HEK293 (cell line): ENCODE results near the gene ADAM17.

Source experiments
- GLIS1 ChIP-seq: fragments of 450-650 bp; formaldehyde crosslinking; IDR thresholded peaks from 2 replicates; pipeline ENCODE4 v1.5.1; 2016; ENCODE audit warnings: missing biosample characterization, missing genetic modification characterization
- KLF9 ChIP-seq: fragments of 450-650 bp; formaldehyde crosslinking; IDR thresholded peaks from 2 replicates; pipeline ENCODE4 v1.5.1; 2016; ENCODE audit warnings: missing biosample characterization, missing genetic modification characterization, low read depth
- SCRT2 ChIP-seq: fragments of 450-650 bp; formaldehyde crosslinking; IDR thresholded peaks from 2 replicates; pipeline ENCODE4 v1.5.1; 2016; ENCODE audit warnings: missing biosample characterization, missing genetic modification characterization
- TRIM28 ChIP-seq: IDR thresholded peaks from 2 replicates; pipeline ENCODE4 v1.6.1; 2011; ENCODE audit warnings: low read length, control low read depth, borderline replicate concordance
- ZBTB20 ChIP-seq: fragments of 450-650 bp; formaldehyde crosslinking; IDR thresholded peaks from 2 replicates; pipeline ENCODE4 v1.5.1; 2016; ENCODE audit warnings: missing biosample characterization, missing genetic modification characterization
- ZBTB48 ChIP-seq: fragments of 450-650 bp; formaldehyde crosslinking; IDR thresholded peaks from 2 replicates; pipeline ENCODE4 v1.5.1; 2016; ENCODE audit warnings: missing biosample characterization, missing genetic modification characterization
- ZFP3 ChIP-seq: fragments of 450-650 bp; formaldehyde crosslinking; IDR thresholded peaks from 2 replicates; pipeline ENCODE4 v1.5.1; 2016; ENCODE audit warnings: low read depth, missing biosample characterization, missing genetic modification characterization
- ZFP37 ChIP-seq: fragments of 450-650 bp; formaldehyde crosslinking; IDR thresholded peaks from 2 replicates; pipeline ENCODE4 v1.5.1; 2016; ENCODE audit warnings: missing biosample characterization, missing genetic modification characterization
- ZNF133 ChIP-seq: fragments of 450-650 bp; formaldehyde crosslinking; IDR thresholded peaks from 2 replicates; pipeline ENCODE4 v1.5.1; 2016; ENCODE audit warnings: missing biosample characterization, missing genetic modification characterization
- ZNF169 ChIP-seq: fragments of 450-650 bp; formaldehyde crosslinking; IDR thresholded peaks from 2 replicates; pipeline ENCODE4 v1.5.1; 2016; ENCODE audit warnings: missing biosample characterization, missing genetic modification characterization
- ZNF184 ChIP-seq: fragments of 450-650 bp; IDR thresholded peaks from 2 replicates; pipeline ENCODE4 v1.5.1; 2018; ENCODE audit warnings: missing biosample characterization, mild to moderate bottlenecking, missing genetic modification characterization
- ZNF335 ChIP-seq: fragments of 450-650 bp; formaldehyde crosslinking; conservative IDR thresholded peaks from 2 replicates; pipeline ENCODE4 v1.5.1; 2016; ENCODE audit warnings: missing biosample characterization, missing genetic modification characterization
- ZNF660 ChIP-seq: fragments of 450-650 bp; IDR thresholded peaks from 2 replicates; pipeline ENCODE4 v1.5.1; 2018; ENCODE audit warnings: missing biosample characterization, mild to moderate bottlenecking, missing genetic modification characterization
- ZNF701 ChIP-seq: fragments of 450-650 bp; formaldehyde crosslinking; IDR thresholded peaks from 2 replicates; pipeline ENCODE4 v1.5.1; 2016; ENCODE audit warnings: missing biosample characterization, missing genetic modification characterization
- ZNF843 ChIP-seq: fragments of 450-650 bp; formaldehyde crosslinking; IDR thresholded peaks from 2 replicates; pipeline ENCODE4 v1.5.1; 2016; ENCODE audit warnings: missing biosample characterization, missing genetic modification characterization
- TF ChIP-seq, protein P1 (sequence below): fragments of 450-650 bp; formaldehyde crosslinking; IDR thresholded peaks from 2 replicates; pipeline ENCODE4 v1.5.1; 2016; ENCODE audit warnings: missing biosample characterization, missing genetic modification characterization
- TF ChIP-seq, protein P2 (sequence below): fragments of 450-650 bp; formaldehyde crosslinking; optimal IDR thresholded peaks from 2 replicates; pipeline ENCODE3; 2016; ENCODE audit warnings: missing biosample characterization, mild to moderate bottlenecking, missing genetic modification characterization
- TF ChIP-seq, protein P3 (sequence below): fragments of 450-650 bp; formaldehyde crosslinking; IDR thresholded peaks from 2 replicates; pipeline ENCODE4 v1.5.1; 2016; ENCODE audit warnings: missing biosample characterization, missing genetic modification characterization
- TF ChIP-seq, protein P4 (sequence below): sonication (generic); formaldehyde crosslinking; IDR thresholded peaks from 2 replicates; pipeline ENCODE4 v1.8.1; 2022; ENCODE audit warnings: mild to moderate bottlenecking, moderate library complexity, missing genetic modification reagents
- TF ChIP-seq, protein P5 (sequence below): IDR thresholded peaks from 2 replicates; pipeline ENCODE4 v1.6.1; 2011; ENCODE audit warnings: mild to moderate bottlenecking, low read depth, low read length, borderline replicate concordance
- TF ChIP-seq, protein P6 (sequence below): fragments of 450-650 bp; formaldehyde crosslinking; conservative IDR thresholded peaks from 2 replicates; pipeline ENCODE4 v1.5.1; 2016; ENCODE audit warnings: low read depth, missing biosample characterization, missing genetic modification characterization
- TF ChIP-seq, protein P7 (sequence below): fragments of 450-650 bp; IDR thresholded peaks from 2 replicates; pipeline ENCODE4 v1.5.1; 2018; ENCODE audit warnings: missing biosample characterization, mild to moderate bottlenecking, missing genetic modification characterization
- TF ChIP-seq, protein P8 (sequence below): fragments of 450-650 bp; formaldehyde crosslinking; IDR thresholded peaks from 2 replicates; pipeline ENCODE4 v1.5.1; 2017; ENCODE audit warnings: missing biosample characterization, missing genetic modification characterization

The ADAM17 gene

DNA sequence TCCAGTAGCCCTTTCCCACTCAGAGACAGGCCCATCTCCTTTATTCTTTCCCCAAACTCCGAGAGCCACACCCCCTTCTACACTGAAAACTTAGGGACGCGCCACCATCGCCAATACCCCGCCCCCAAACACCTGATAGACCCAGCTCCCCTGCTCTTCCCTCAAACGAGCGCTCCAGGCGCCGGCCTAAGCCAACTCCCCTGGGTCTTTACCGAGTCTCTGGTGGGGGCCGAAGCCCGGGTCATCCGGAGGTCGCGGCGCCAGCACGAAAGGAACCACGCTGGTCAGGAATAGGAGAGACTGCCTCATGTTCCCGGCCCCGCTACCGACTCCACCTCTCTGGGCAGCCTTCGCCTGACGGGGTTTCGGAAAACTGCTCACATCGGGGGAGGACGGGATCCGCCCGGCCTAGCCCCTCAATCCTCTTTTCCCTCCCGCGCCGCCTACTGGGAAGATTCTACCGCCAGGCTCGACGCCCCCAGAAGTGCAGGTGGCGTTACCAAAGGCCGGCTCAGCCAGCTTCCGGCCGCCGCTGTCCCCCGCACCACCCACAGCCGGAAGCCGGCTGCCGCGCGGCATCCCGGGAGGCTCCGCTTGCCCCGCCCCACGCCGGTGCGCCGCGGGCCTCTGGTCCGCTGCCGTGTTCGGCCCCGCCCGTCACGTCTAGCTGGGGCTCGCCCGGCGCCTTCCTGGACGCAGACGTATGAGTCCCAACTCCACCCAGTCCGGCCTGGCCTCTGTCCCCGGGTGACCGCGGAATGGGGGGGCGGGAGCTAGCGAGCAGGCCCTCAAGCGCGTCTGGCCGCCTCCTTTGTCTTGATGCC is at the start of gene ADAM17 (continued):
- TF ChIP-seq, protein P1, sequence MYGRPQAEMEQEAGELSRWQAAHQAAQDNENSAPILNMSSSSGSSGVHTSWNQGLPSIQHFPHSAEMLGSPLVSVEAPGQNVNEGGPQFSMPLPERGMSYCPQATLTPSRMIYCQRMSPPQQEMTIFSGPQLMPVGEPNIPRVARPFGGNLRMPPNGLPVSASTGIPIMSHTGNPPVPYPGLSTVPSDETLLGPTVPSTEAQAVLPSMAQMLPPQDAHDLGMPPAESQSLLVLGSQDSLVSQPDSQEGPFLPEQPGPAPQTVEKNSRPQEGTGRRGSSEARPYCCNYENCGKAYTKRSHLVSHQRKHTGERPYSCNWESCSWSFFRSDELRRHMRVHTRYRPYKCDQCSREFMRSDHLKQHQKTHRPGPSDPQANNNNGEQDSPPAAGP, result peak; percentile 41
- TF ChIP-seq ZFP3 (no peak), GLIS1 (tag by site-specific recombination) (peak; percentile 76), ZNF660 (peak; percentile 62; the same call in 1 of the 2 replicates), TRIM28 (no peak), ZBTB20 (tag by site-specific recombination) (peak; percentile 56), ZNF701 (tag by site-specific recombination) (no peak), ZNF335 (tag by site-specific recombination) (peak; percentile 96), ZNF133 (tag by site-specific recombination) (no peak), ZBTB48 (tag by site-specific recombination) (peak; percentile 90), KLF9 (tag by site-specific recombination) (peak; percentile 96), SCRT2 (tag by site-specific recombination) (peak; percentile 71), ZFP37 (tag by site-specific recombination) (0 out of 2 replicates have a peak, but pooled peaks have one; percentile 20), ZNF843 (0 out of 2 replicates have a peak, but pooled peaks have one; percentile 37), ZNF184 (tag by site-specific recombination) (peak; percentile 12; the same call in 1 of the 2 replicates), ZNF169 (no peak)
- TF ChIP-seq, protein P2, sequence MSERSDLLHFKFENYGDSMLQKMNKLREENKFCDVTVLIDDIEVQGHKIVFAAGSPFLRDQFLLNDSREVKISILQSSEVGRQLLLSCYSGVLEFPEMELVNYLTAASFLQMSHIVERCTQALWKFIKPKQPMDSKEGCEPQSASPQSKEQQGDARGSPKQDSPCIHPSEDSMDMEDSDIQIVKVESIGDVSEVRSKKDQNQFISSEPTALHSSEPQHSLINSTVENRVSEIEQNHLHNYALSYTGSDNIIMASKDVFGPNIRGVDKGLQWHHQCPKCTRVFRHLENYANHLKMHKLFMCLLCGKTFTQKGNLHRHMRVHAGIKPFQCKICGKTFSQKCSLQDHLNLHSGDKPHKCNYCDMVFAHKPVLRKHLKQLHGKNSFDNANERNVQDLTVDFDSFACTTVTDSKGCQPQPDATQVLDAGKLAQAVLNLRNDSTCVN (tag by site-specific recombination), result peak; percentile 65
- TF ChIP-seq, protein P3, sequence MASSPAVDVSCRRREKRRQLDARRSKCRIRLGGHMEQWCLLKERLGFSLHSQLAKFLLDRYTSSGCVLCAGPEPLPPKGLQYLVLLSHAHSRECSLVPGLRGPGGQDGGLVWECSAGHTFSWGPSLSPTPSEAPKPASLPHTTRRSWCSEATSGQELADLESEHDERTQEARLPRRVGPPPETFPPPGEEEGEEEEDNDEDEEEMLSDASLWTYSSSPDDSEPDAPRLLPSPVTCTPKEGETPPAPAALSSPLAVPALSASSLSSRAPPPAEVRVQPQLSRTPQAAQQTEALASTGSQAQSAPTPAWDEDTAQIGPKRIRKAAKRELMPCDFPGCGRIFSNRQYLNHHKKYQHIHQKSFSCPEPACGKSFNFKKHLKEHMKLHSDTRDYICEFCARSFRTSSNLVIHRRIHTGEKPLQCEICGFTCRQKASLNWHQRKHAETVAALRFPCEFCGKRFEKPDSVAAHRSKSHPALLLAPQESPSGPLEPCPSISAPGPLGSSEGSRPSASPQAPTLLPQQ, result peak; percentile 58; the same call in 1 of the 2 replicates
- TF ChIP-seq, protein P4, sequence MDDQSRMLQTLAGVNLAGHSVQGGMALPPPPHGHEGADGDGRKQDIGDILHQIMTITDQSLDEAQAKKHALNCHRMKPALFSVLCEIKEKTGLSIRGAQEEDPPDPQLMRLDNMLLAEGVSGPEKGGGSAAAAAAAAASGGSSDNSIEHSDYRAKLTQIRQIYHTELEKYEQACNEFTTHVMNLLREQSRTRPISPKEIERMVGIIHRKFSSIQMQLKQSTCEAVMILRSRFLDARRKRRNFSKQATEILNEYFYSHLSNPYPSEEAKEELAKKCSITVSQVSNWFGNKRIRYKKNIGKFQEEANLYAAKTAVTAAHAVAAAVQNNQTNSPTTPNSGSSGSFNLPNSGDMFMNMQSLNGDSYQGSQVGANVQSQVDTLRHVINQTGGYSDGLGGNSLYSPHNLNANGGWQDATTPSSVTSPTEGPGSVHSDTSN (CRISPR knock-in tag), result peak; percentile 88; the same call in 1 of the 2 replicates
- TF ChIP-seq, protein P5, sequence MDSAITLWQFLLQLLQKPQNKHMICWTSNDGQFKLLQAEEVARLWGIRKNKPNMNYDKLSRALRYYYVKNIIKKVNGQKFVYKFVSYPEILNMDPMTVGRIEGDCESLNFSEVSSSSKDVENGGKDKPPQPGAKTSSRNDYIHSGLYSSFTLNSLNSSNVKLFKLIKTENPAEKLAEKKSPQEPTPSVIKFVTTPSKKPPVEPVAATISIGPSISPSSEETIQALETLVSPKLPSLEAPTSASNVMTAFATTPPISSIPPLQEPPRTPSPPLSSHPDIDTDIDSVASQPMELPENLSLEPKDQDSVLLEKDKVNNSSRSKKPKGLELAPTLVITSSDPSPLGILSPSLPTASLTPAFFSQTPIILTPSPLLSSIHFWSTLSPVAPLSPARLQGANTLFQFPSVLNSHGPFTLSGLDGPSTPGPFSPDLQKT, result peak; percentile 63; the same call in 1 of the 2 replicates
- TF ChIP-seq, protein P6, sequence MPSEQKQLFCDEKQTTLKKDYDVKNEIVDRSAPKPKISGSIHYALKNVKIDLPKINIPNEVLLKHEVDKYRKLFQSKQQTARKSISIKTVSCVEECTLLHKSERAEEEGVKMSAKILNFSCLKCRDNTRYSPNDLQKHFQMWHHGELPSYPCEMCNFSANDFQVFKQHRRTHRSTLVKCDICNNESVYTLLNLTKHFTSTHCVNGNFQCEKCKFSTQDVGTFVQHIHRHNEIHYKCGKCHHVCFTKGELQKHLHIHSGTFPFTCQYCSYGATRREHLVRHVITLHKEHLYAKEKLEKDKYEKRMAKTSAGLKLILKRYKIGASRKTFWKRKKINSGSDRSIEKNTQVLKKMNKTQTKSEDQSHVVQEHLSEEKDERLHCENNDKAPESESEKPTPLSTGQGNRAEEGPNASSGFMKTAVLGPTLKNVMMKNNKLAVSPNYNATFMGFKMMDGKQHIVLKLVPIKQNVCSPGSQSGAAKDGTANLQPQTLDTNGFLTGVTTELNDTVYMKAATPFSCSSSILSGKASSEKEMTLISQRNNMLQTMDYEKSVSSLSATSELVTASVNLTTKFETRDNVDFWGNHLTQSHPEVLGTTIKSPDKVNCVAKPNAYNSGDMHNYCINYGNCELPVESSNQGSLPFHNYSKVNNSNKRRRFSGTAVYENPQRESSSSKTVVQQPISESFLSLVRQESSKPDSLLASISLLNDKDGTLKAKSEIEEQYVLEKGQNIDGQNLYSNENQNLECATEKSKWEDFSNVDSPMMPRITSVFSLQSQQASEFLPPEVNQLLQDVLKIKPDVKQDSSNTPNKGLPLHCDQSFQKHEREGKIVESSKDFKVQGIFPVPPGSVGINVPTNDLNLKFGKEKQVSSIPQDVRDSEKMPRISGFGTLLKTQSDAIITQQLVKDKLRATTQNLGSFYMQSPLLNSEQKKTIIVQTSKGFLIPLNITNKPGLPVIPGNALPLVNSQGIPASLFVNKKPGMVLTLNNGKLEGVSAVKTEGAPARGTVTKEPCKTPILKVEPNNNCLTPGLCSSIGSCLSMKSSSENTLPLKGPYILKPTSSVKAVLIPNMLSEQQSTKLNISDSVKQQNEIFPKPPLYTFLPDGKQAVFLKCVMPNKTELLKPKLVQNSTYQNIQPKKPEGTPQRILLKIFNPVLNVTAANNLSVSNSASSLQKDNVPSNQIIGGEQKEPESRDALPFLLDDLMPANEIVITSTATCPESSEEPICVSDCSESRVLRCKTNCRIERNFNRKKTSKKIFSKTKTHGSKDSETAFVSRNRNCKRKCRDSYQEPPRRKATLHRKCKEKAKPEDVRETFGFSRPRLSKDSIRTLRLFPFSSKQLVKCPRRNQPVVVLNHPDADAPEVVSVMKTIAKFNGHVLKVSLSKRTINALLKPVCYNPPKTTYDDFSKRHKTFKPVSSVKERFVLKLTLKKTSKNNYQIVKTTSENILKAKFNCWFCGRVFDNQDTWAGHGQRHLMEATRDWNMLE, result peak; percentile 76
- TF ChIP-seq, protein P7, sequence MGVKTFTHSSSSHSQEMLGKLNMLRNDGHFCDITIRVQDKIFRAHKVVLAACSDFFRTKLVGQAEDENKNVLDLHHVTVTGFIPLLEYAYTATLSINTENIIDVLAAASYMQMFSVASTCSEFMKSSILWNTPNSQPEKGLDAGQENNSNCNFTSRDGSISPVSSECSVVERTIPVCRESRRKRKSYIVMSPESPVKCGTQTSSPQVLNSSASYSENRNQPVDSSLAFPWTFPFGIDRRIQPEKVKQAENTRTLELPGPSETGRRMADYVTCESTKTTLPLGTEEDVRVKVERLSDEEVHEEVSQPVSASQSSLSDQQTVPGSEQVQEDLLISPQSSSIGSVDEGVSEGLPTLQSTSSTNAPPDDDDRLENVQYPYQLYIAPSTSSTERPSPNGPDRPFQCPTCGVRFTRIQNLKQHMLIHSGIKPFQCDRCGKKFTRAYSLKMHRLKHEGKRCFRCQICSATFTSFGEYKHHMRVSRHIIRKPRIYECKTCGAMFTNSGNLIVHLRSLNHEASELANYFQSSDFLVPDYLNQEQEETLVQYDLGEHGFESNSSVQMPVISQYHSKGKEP (tag by site-specific recombination), result peak; percentile 83
- TF ChIP-seq, protein P8, sequence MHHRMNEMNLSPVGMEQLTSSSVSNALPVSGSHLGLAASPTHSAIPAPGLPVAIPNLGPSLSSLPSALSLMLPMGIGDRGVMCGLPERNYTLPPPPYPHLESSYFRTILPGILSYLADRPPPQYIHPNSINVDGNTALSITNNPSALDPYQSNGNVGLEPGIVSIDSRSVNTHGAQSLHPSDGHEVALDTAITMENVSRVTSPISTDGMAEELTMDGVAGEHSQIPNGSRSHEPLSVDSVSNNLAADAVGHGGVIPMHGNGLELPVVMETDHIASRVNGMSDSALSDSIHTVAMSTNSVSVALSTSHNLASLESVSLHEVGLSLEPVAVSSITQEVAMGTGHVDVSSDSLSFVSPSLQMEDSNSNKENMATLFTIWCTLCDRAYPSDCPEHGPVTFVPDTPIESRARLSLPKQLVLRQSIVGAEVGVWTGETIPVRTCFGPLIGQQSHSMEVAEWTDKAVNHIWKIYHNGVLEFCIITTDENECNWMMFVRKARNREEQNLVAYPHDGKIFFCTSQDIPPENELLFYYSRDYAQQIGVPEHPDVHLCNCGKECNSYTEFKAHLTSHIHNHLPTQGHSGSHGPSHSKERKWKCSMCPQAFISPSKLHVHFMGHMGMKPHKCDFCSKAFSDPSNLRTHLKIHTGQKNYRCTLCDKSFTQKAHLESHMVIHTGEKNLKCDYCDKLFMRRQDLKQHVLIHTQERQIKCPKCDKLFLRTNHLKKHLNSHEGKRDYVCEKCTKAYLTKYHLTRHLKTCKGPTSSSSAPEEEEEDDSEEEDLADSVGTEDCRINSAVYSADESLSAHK, result peak; percentile 21; the same call in 1 of the 2 replicates
